ENCODE data around the gene HMG20A. TPM values are rescaled to one million over a fixed set of nuclear protein-coding genes. Genes with fewer than 3 reads are reported as not detected.
A peak's percentile ranks its signal among the peaks of the same experiment; 100 is the strongest.

HMG20A gene
- total RNA-seq, 6 experiments from 2014 or later = 26.6 to 30.5 (median 28.3) TPM

- Mint-ChIP-seq H3K36me3 (ENCODE audit: low read depth) (peaks cover 11% of the 10 kb centered on the region), H3K4me3 (no peak overlapping the region), H3K4me1 (ENCODE audit: low read depth) (peaks cover 31% of the 10 kb centered on the region), H3K9me3 (no peaks in the 10 kb centered on the region), H3K27ac (no peak overlapping the region), H3K27me3 (ENCODE audit: insufficient read depth) (peaks cover 2% of the 10 kb centered on the region)
- TF ChIP-seq CTCF (IDR thresholded peaks at IDR 0.05) = no peak
- no peak for DNase-seq
These were observed 69.0 kb downstream of the HMG20A start for GRCh38 chr15:77489647-77490046.

- DNase-seq = peak; percentile 35
- H3K4me1 Mint-ChIP-seq (ENCODE audit: low read depth) = peaks cover 63% of the 10 kb centered on the region
- peaks cover 2% of the 10 kb centered on the region for H3K27me3 Mint-ChIP-seq (ENCODE audit: insufficient read depth)
- no peak for TF ChIP-seq CTCF (IDR thresholded peaks at IDR 0.05)
- peaks cover 5% of the 10 kb centered on the region for H3K36me3 Mint-ChIP-seq (ENCODE audit: low read depth)
- H3K27ac Mint-ChIP-seq = peak overlapping the region; percentile 36
- no peaks in the 10 kb centered on the region for H3K9me3 Mint-ChIP-seq
- H3K4me3 Mint-ChIP-seq = no peak overlapping the region
These were observed 72.7 kb downstream of the HMG20A start for GRCh38 chr15:77493324-77493907.

GRCh38 chr15:77494073-77494867, 73.6 kb downstream of the HMG20A start:
- DNase-seq = no peak
- Mint-ChIP-seq H3K27ac (no peak overlapping the region), H3K9me3 (no peaks in the 10 kb centered on the region), H3K4me3 (no peak overlapping the region), H3K27me3 (ENCODE audit: insufficient read depth) (peaks cover 2% of the 10 kb centered on the region), H3K4me1 (ENCODE audit: low read depth) (peaks cover 71% of the 10 kb centered on the region), H3K36me3 (ENCODE audit: low read depth) (peaks cover 5% of the 10 kb centered on the region)
- TF ChIP-seq CTCF (IDR thresholded peaks at IDR 0.05) = no peak

- Mint-ChIP-seq H3K4me3 (no peak overlapping the region), H3K4me1 (ENCODE audit: low read depth) (peaks cover 76% of the 10 kb centered on the region), H3K36me3 (ENCODE audit: low read depth) (peaks cover 5% of the 10 kb centered on the region), H3K27ac (peak overlapping the region; percentile 32; the same call in 1 of the 2 replicates), H3K27me3 (ENCODE audit: insufficient read depth) (peaks cover 2% of the 10 kb centered on the region; the same call in 1 of the 2 replicates), H3K9me3 (no peaks in the 10 kb centered on the region)
- DNase-seq = no peak
- TF ChIP-seq CTCF (IDR thresholded peaks at IDR 0.05) = no peak
These were observed 74.3 kb downstream of the HMG20A start for GRCh38 chr15:77494964-77495363.

GRCh38 chr15:77495838-77496596, 75.3 kb downstream of the HMG20A start:
- Mint-ChIP-seq H3K27me3 (ENCODE audit: insufficient read depth) (peaks cover 2% of the 10 kb centered on the region), H3K4me3 (peak overlapping the region; percentile 81), H3K36me3 (ENCODE audit: low read depth) (no peaks in the 10 kb centered on the region), H3K9me3 (no peaks in the 10 kb centered on the region), H3K27ac (peak overlapping the region; percentile 90), H3K4me1 (ENCODE audit: low read depth) (peaks cover 81% of the 10 kb centered on the region)
- no peak for TF ChIP-seq CTCF (IDR thresholded peaks at IDR 0.05)
- DNase-seq = peak; percentile 17
